GM20000 (cell line): ENCODE results near the gene PRRC2A.

Experiments
- DNase-seq: peaks from one replicate; pipeline ENCODE4 v3.0.0; 2012; ENCODE audit warnings: low spot score
- TF ChIP-seq, protein P1 (sequence below): IDR thresholded peaks from 2 replicates; pipeline ENCODE4 v1.5.1; 2012; ENCODE audit warnings: mild to moderate bottlenecking, control low read depth; ENCODE audit errors: extremely low read depth, missing control alignments

The PRRC2A gene

GRCh38 chr6:31686483-31686882, 66.0 kb downstream of the PRRC2A start:
- no peak for DNase-seq
- TF ChIP-seq, protein P1, sequence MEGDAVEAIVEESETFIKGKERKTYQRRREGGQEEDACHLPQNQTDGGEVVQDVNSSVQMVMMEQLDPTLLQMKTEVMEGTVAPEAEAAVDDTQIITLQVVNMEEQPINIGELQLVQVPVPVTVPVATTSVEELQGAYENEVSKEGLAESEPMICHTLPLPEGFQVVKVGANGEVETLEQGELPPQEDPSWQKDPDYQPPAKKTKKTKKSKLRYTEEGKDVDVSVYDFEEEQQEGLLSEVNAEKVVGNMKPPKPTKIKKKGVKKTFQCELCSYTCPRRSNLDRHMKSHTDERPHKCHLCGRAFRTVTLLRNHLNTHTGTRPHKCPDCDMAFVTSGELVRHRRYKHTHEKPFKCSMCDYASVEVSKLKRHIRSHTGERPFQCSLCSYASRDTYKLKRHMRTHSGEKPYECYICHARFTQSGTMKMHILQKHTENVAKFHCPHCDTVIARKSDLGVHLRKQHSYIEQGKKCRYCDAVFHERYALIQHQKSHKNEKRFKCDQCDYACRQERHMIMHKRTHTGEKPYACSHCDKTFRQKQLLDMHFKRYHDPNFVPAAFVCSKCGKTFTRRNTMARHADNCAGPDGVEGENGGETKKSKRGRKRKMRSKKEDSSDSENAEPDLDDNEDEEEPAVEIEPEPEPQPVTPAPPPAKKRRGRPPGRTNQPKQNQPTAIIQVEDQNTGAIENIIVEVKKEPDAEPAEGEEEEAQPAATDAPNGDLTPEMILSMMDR, result no peak

DNA sequence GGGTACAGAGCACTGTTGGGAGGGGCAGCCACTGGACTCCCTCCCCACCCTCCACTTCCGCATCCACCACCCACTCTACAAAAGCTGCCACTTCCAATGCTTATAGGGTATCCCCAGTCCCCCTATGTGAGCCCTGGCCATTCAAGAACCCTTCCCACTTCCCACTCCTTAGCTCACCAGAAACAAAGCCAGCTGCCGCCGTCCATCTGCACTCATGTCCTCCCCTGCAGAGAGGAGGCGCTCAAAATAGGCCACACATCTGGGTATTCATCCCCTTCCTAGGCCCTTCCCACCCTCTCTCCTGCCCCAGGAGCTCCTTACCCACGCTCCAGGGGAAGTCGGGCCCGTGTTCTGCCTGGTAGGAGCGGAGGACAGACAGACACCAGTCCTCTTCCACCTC, 66.8 kb downstream of the PRRC2A start:
- DNase-seq, result no peak
- TF ChIP-seq, protein P1, result no peak
